Measurements from ENCODE around the gene HSFX1. TPM values are rescaled to one million over a fixed set of nuclear protein-coding genes. Genes with fewer than 3 reads are reported as not detected.

The HSFX1 gene
- total RNA-seq, 2 donors from 2014 or later, result 0.22 to 0.76 TPM

Other genes with a start within 250 kb of the HSFX1 start
- gene EOLA1, start 233.1 kb upstream of the HSFX1 start, total RNA-seq, result 10 to 100 TPM; 66.3 to 72.5 TPM
- gene HSFX3, start 224.1 kb upstream of the HSFX1 start, total RNA-seq, result not detected
- not detected for gene MAGEA9B, start 186.6 kb upstream of the HSFX1 start, total RNA-seq
- not detected for gene HSFX2, start 178.8 kb upstream of the HSFX1 start, total RNA-seq
- gene TMEM185A, start 142.3 kb upstream of the HSFX1 start, total RNA-seq, result 10 to 100 TPM; 10.6 to 20.7 TPM
- gene MAGEA11, start 62.0 kb upstream of the HSFX1 start, total RNA-seq, result not detected
- gene MAGEA9, start 7.9 kb downstream of the HSFX1 start, total RNA-seq, result not detected
- gene MAGEA8, start 107.1 kb downstream of the HSFX1 start, total RNA-seq, result not detected
- gene HSFX4, start 155.5 kb downstream of the HSFX1 start, total RNA-seq, result not detected
- 10 to 100 TPM; 63.9 to 68.5 TPM for gene EOLA2, start 164.4 kb downstream of the HSFX1 start, total RNA-seq